NCI-H446 (cell line): Measurements from ENCODE around the gene C1QL1.
A peak's percentile ranks its signal among the peaks of the same experiment; 100 is the strongest.

Experiments
- DNase-seq, 2 experiments: peaks; one replicate each; lab custom pipeline; 2025; lab: John Stamatoyannopoulos, UW

C1QL1 gene

DNA sequence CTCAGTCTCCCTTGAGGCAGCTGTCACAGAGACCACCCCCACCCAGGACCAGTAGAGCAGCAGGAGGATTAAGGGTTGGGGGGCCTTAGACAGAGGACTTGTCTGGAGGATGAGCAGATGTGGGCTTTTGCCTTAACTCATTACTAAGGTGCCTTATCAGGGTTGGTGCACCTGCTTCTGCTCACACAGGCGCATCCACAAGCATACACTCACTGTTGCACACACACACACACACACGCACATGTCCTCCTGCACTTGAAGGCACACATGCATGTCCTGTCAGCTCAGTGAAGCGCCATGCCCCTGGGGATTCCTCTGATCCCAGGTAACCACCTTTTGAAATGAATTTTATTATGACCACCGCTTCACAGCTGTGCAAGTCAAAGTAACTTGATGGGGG lies 54.0 kb downstream of the C1QL1 start:
- DNase-seq: no peak

DNA sequence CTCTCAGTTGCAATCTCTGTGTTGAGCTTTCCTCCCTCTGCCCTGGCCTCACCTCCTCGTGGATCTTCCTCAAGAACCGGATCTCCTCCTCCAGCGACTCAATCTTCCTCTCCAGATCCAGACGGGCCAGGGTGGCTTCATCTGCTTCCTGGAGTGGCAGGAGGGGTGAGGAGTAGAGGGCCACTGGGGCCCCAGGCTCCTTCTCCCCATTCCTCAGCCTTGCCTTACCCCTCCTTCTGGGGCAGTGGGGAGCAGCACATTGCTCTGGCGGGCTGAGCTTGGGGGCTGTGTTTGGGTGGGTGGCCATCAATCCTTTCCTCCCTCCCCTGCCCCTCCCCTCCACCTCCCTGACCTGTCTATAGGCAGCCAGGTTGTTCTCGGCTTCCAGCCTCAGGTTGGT lies 54.4 kb downstream of the C1QL1 start:
- DNase-seq: no peak

DNA sequence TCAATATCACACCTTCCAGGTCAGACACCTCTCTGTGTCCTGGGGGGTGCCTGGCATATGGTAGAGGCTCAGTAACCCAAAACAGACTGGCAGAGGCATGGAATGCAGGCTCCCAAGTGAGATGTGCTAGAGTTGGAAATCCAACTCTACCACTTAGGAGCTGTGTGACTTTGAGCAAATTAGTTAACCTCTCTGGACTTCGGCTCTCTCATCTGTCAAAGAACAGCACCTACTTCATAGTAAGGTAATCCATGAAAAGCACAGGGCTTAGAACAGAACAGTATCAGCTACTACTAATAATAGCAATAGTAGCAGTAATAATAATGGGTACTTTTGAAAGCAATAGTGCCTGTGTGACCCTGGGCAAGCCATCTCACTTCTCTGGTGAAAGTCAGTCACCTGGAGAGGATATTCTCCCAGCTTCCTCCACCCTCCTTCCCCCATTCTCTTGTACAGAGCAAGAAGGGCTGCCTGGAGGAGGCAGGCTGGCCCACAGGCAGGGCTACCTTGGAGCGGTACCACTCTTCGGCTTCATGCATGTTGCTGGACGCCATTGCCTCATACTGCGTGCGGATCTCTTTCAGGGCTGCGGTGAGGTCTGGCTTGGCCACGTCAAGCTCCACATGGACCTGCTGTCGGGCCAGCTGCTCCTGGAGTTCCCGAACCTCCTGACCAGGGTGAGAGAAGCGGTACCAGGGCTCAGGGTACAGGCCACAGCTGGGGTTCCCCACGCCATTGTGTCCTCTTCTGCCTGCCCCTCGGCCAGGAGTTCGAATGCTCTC lies 55.1 kb downstream of the C1QL1 start:
- no peak for DNase-seq

DNA sequence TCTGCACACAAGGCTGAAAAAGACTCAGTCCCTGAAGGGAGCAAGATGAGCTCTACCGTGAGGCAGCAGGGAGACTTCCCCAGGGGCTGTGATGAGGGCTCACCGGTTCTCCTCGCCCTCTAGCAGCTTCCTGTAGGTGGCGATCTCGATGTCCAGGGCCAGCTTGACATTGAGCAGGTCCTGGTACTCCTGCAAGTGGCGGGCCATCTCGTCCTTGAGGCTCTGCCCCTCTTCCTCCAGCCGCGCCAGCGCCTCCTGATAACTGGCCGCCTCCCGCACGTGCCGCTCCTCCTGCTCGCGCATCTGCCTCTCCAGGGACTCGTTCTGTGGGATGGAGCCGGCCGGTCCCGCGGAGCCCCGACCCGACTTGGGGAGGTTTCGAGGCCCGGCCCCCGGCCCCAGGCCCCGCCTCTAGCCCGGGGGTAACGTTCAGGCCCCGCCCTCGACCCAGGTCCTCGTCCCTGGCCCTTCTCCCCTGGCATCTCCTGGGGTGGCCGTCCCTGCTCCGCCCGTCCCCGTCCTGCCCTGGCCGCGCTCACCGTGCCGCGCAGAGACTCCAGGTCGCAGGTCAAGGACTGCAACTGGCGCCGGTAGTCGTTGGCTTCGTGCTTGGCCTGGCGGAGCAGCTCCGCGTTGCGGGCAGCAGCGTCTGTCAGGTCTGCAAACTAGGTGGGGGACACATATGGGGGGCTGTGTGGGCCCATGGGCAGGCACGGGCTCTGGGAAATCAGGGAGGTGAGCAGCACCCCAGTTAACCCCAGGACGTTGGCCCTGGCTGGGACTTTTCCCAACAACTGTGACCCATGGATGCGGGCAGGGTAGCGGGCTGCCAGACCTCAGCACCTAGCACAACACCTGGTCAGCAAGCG lies 56.7 kb downstream of the C1QL1 start:
- peak in 1 of 2 experiments; percentile 12 for DNase-seq

DNA sequence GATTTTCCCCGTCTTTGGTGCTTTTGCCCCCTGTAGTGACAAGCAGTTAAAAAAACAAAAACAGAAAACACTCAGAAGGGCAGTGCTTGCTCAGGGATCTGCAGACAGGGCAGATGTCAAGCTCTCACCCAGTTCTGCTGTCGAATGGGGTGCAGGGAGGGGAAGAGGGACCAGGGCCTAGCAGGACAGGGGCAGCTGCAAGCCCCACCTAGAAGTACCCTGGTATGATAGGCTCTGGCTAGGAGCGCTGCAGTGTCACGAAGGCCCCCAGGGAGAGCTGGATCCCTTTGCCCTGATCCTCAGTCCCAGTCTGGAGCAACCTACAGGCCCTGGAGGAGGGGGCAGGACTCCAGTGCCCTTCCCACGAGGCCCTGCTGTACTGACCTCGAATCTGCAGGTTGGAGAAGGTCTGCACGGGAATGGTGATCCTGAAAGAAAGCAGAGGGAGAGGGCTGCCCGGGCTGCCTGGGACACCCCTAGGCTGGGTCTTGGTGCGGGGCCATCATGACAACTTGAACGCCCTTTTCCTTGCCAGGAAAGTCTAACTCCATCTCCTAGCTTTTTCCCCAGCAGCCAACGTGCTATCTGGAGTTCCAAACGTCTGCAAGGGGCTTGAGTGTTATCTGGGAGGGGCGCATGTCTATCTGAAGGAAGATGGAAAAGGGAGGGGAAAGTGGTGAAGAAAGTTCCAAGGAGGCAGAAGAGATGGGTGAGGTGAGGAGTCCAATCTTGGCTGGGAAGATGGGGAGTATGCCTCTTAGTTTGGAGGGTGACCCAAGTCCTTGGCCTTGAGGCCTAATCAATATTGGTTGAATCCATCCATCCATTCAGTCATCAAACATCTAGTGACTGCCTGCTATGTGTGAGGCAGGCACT lies 57.6 kb downstream of the C1QL1 start:
- DNase-seq: no peak
